Measurements from ENCODE around the gene PRKCD.

The PRKCD gene

GRCh38 chr3:53114412-53115074 is 46.5 kb upstream of the PRKCD start:
- Histone ChIP-seq H3K4me3 (ENCODE audit: low read depth, low read length) (no peak overlapping the region), H3K36me3 (ENCODE audit: control insufficient read depth, insufficient read depth, low read length) (no peaks in the 10 kb centered on the region), H3K27me3 (ENCODE audit: control insufficient read depth, insufficient read depth, low read length) (no peaks in the 10 kb centered on the region), H3K27ac (no peak overlapping the region), H3K79me2 (peaks cover 2% of the 10 kb centered on the region), H3K4me1 (peaks cover 11% of the 10 kb centered on the region), H3K9ac (no peak overlapping the region), H3K4me2 (ENCODE audit: low read length) (no peak overlapping the region), H2AFZ (no peak overlapping the region), H3K9me3 (ENCODE audit: control insufficient read depth, low read length) (no peaks in the 10 kb centered on the region)
- no peak for TF ChIP-seq CTCF (IDR thresholded peaks at IDR 0.05)

- H3K4me1 ChIP-seq, result peaks cover 11% of the 10 kb centered on the region
Measured at GRCh38 chr3:53116956-53117355, 44.1 kb upstream of the PRKCD start.

DNA sequence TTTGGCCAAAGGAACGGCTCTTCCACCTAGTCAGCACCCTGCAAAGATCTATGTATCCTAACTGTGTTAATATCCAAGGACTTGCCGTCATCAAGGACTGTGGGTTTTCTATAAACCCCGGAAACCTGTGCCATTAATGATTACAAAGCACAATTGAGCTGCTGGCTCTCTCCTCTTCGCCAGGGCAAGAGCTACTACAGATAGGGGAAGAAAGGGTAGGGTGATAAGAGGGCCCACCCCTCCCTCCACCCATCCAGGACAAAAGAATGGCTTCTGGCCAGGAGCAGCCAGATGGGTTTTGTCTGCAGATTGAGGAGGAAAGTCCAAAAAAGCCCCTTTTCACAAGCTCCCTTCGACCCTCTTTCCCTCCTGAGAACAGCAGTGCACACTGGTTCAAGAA is 40.7 kb upstream of the PRKCD start:
- H3K36me3 ChIP-seq (ENCODE audit: control insufficient read depth, insufficient read depth, low read length), result no peaks in the 10 kb centered on the region
- no peak overlapping the region for H3K9ac ChIP-seq
- H3K4me2 ChIP-seq (ENCODE audit: low read length), result no peak overlapping the region
- H3K4me3 ChIP-seq (ENCODE audit: low read depth, low read length), result no peak overlapping the region
- no peak overlapping the region for H2AFZ ChIP-seq
- H3K27ac ChIP-seq, result no peak overlapping the region
- peaks cover 6% of the 10 kb centered on the region for H3K4me1 ChIP-seq
- H3K9me3 ChIP-seq (ENCODE audit: control insufficient read depth, low read length), result no peaks in the 10 kb centered on the region
- no peaks in the 10 kb centered on the region for H3K27me3 ChIP-seq (ENCODE audit: control insufficient read depth, insufficient read depth, low read length)
- no peaks in the 10 kb centered on the region for H3K79me2 ChIP-seq
- no peak for TF ChIP-seq CTCF (IDR thresholded peaks at IDR 0.05)

More at GRCh38 chr3:53116956-53117355, 44.1 kb upstream of the PRKCD start:
- peaks cover 2% of the 10 kb centered on the region for H3K79me2 ChIP-seq
- H3K27me3 ChIP-seq (ENCODE audit: control insufficient read depth, insufficient read depth, low read length), result no peaks in the 10 kb centered on the region
- H3K27ac ChIP-seq, result no peak overlapping the region
- H3K4me3 ChIP-seq (ENCODE audit: low read depth, low read length), result no peak overlapping the region
- no peaks in the 10 kb centered on the region for H3K9me3 ChIP-seq (ENCODE audit: control insufficient read depth, low read length)
- no peak overlapping the region for H2AFZ ChIP-seq
- H3K4me2 ChIP-seq (ENCODE audit: low read length), result no peak overlapping the region
- no peaks in the 10 kb centered on the region for H3K36me3 ChIP-seq (ENCODE audit: control insufficient read depth, insufficient read depth, low read length)
- no peak overlapping the region for H3K9ac ChIP-seq
- TF ChIP-seq CTCF (IDR thresholded peaks at IDR 0.05), result no peak

- H3K36me3 ChIP-seq (ENCODE audit: control insufficient read depth, insufficient read depth, low read length), result no peaks in the 10 kb centered on the region
- no peak for TF ChIP-seq CTCF (IDR thresholded peaks at IDR 0.05)
- H3K27ac ChIP-seq, result no peak overlapping the region
- H3K79me2 ChIP-seq, result no peaks in the 10 kb centered on the region
- no peaks in the 10 kb centered on the region for H3K9me3 ChIP-seq (ENCODE audit: control insufficient read depth, low read length)
- H3K9ac ChIP-seq, result no peak overlapping the region
- H3K4me1 ChIP-seq, result no peaks in the 10 kb centered on the region
- H2AFZ ChIP-seq, result no peak overlapping the region
- H3K4me2 ChIP-seq (ENCODE audit: low read length), result no peak overlapping the region
- H3K27me3 ChIP-seq (ENCODE audit: control insufficient read depth, insufficient read depth, low read length), result no peaks in the 10 kb centered on the region
- H3K4me3 ChIP-seq (ENCODE audit: low read depth, low read length), result no peak overlapping the region
Measured at GRCh38 chr3:53122255-53122932, 38.6 kb upstream of the PRKCD start.

DNA sequence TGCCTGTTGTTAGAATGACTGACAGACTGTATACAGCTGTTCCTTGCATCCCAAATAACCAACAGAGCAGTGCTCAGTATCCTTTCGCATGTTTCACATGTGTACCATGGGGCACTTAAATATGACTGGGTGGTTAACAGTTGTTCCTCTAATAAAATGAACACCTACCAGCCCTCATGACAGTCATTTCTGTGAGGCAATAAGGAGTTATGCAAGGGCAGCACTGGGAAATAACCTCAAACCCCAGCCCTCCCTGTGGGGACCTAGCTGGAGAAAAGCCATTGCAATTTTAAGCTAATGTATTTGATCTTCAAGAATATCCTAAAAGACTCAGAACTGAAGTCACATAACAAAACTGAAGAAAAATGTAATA is 38.1 kb upstream of the PRKCD start:
- Histone ChIP-seq H3K4me3 (ENCODE audit: low read depth, low read length) (no peak overlapping the region), H3K79me2 (no peaks in the 10 kb centered on the region), H3K4me2 (ENCODE audit: low read length) (no peak overlapping the region), H3K4me1 (no peaks in the 10 kb centered on the region), H3K9me3 (ENCODE audit: control insufficient read depth, low read length) (no peaks in the 10 kb centered on the region), H2AFZ (no peak overlapping the region), H3K27me3 (ENCODE audit: control insufficient read depth, insufficient read depth, low read length) (no peaks in the 10 kb centered on the region), H3K9ac (no peak overlapping the region), H3K36me3 (ENCODE audit: control insufficient read depth, insufficient read depth, low read length) (no peaks in the 10 kb centered on the region), H3K27ac (no peak overlapping the region)
- TF ChIP-seq CTCF (IDR thresholded peaks at IDR 0.05), result no peak

All from parathyroid adenoma (tissue), 2 donors.